AG04449 (cell line): Measurements from ENCODE around the gene SLC8B1.

ENCODE experiments used
- CTCF ChIA-PET: fragments of 350-600 bp; formaldehyde crosslinking; extraction: SDS; loops from one replicate; lab custom pipeline; 2021; ENCODE audit warnings: antibody characterized with exemption; lab: Yijun Ruan, JAX
- POLR2A ChIA-PET: fragments of 400-600, 350-600 bp; formaldehyde crosslinking; extraction: SDS; loops from one replicate; lab custom pipeline; 2020; ENCODE audit warnings: antibody characterized with exemption, inconsistent platforms; lab: Yijun Ruan, JAX
- DNase-seq: peaks from one replicate; pipeline ENCODE4 v3.0.0-alpha.2; 2010; ENCODE audit warnings: low read depth, low spot score
- H3K4me3 ChIP-seq: 2 replicates; pipeline ENCODE4 v1.5.1; 2011; ENCODE audit warnings: low read depth, mild to moderate bottlenecking, control low read depth, low read length
- TF ChIP-seq, protein P1 (sequence below): IDR thresholded peaks from one replicate; pipeline ENCODE4 v1.5.1; 2011; ENCODE audit warnings: mild to moderate bottlenecking, moderate library complexity, low read length, control low read depth, inconsistent platforms; ENCODE audit not compliant: insufficient read depth; ENCODE audit errors: missing control alignments

The SLC8B1 gene

GRCh38 chr12:113347892-113348291 is 13.0 kb upstream of the SLC8B1 start:
- TF ChIP-seq, protein P1, sequence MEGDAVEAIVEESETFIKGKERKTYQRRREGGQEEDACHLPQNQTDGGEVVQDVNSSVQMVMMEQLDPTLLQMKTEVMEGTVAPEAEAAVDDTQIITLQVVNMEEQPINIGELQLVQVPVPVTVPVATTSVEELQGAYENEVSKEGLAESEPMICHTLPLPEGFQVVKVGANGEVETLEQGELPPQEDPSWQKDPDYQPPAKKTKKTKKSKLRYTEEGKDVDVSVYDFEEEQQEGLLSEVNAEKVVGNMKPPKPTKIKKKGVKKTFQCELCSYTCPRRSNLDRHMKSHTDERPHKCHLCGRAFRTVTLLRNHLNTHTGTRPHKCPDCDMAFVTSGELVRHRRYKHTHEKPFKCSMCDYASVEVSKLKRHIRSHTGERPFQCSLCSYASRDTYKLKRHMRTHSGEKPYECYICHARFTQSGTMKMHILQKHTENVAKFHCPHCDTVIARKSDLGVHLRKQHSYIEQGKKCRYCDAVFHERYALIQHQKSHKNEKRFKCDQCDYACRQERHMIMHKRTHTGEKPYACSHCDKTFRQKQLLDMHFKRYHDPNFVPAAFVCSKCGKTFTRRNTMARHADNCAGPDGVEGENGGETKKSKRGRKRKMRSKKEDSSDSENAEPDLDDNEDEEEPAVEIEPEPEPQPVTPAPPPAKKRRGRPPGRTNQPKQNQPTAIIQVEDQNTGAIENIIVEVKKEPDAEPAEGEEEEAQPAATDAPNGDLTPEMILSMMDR, result no peak
- no peak overlapping the region for H3K4me3 ChIP-seq
- no peak for DNase-seq
- POLR2A ChIA-PET, result no interaction called here
- CTCF ChIA-PET, result no interaction called here

GRCh38 chr12:113347107-113347506 is 12.2 kb upstream of the SLC8B1 start:
- no peak overlapping the region for H3K4me3 ChIP-seq
- CTCF ChIA-PET, result no interaction called here
- TF ChIP-seq, protein P1, result no peak
- DNase-seq, result no peak
- POLR2A ChIA-PET, result interaction anchor here (0.6 kb wide), 1 partner anchor 67 kb away, joined by 3 read pairs; no protein-coding TSS in a partner anchor

GRCh38 chr12:113346353-113346752 is 11.4 kb upstream of the SLC8B1 start:
- TF ChIP-seq, protein P1, result no peak
- ChIA-PET CTCF (no interaction called here), POLR2A (interaction anchor here (0.6 kb wide), 1 partner anchor 66 kb away, joined by 3 read pairs; no protein-coding TSS in a partner anchor)
- no peak for DNase-seq
- no peak overlapping the region for H3K4me3 ChIP-seq

DNA sequence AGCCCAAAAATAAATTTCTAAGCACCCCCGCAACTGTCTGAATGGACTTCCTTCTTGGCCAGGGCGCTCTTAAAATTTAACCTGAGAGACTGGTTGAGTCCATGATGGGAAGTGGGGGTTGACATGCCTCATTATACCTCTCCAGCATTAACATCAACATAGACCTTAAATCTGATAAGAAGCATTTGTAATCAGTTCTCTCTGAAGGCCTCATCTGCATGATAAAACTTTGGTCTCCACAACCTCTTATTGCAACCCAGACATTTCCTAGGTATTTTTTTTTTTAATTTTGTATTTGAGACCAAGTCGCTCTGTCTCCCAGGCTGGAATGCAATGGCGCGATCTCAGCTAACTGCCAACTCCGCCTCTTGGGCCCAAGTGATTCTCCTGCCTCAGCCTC is 10.4 kb upstream of the SLC8B1 start:
- ChIA-PET POLR2A (no interaction called here), CTCF (interaction anchor here (1.0 kb wide), 1 partner anchor 9 kb away, joined by 3 read pairs; no protein-coding TSS in a partner anchor)
- TF ChIP-seq, protein P1, result no peak
- no peak for DNase-seq
- H3K4me3 ChIP-seq, result no peak overlapping the region

GRCh38 chr12:113341535-113341934 is 6.6 kb upstream of the SLC8B1 start:
- ChIA-PET CTCF (no interaction called here), POLR2A (no interaction called here)
- DNase-seq, result no peak
- H3K4me3 ChIP-seq, result no peak overlapping the region
- TF ChIP-seq, protein P1, result no peak

DNA sequence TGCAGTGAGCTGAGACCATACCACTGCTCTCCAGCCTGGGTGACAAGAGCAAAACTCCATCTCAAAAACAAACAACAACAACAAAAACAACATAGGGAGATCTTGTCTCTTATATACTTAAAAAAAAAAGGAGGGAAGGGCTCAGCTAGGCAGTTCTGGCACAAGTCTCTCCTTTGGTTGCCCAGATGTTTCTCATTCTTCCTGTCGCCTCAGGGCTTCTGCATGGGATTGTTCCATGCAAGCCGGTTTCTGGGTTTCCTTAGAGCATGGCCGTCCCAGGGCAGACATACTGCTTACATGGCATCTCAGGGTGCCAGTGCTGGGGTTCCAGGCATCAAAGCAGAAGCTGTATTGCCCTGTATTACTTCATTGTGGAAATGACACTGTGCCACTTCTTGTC is 5.2 kb upstream of the SLC8B1 start:
- no peak for DNase-seq
- TF ChIP-seq, protein P1, result no peak
- ChIA-PET POLR2A (no interaction called here), CTCF (no interaction called here)
- no peak overlapping the region for H3K4me3 ChIP-seq
